Activated CD4-positive, alpha-beta T cell treated with anti-CD3 and anti-CD28 coated beads, Interleukin-2, amount 50 U/mL, for 24 hours (primary cell): Measurements from ENCODE around the gene RNF5.

ENCODE experiments used
- DNase-seq, 2 donors: peaks; one replicate each; pipeline ENCODE4 v3.0.0-alpha.2; 2020; ENCODE audit warnings: low read depth in 1 of 2, low spot score in 1 of 2

The RNF5 gene

GRCh38 chr6:32151863-32152768, 26.1 kb upstream of the RNF5 start, which contains the start of gene PRRT1:
Gene PRRT1 (minus strand): TSS chr6:32151939. CDS start chr6:32151827, 112 bp downstream.
- no peak for DNase-seq

GRCh38 chr6:32152769-32153563, 25.2 kb upstream of the RNF5 start:
- no peak for DNase-seq

GRCh38 chr6:32153564-32154513, 24.4 kb upstream of the RNF5 start, which contains the start of gene PPT2:
Gene PPT2 (plus strand): TSS chr6:32154141. CDS start chr6:32154595, 454 bp downstream.
- peak; percentile 41 to 74 for DNase-seq

GRCh38 chr6:32154514-32155161, 23.6 kb upstream of the RNF5 start:
- peak; percentile 37 to 41 for DNase-seq

GRCh38 chr6:32156891-32157290, 21.3 kb upstream of the RNF5 start:
- DNase-seq = no peak

- no peak for DNase-seq
Observed at GRCh38 chr6:32158052-32158451, 20.2 kb upstream of the RNF5 start.

GRCh38 chr6:32163559-32164258, 14.5 kb upstream of the RNF5 start:
- DNase-seq = no peak

GRCh38 chr6:32164295-32164694, 13.9 kb upstream of the RNF5 start, which contains the start of gene EGFL8:
Gene EGFL8 (plus strand): TSS chr6:32164595. CDS start chr6:32166166, 1,571 bp downstream.
- no peak for DNase-seq

GRCh38 chr6:32166411-32167061, 11.7 kb upstream of the RNF5 start:
- DNase-seq = no peak

- no peak for DNase-seq
Observed at GRCh38 chr6:32167154-32167760, 10.9 kb upstream of the RNF5 start.

- DNase-seq = no peak
Observed at GRCh38 chr6:32167761-32168262, 10.4 kb upstream of the RNF5 start.

- no peak for DNase-seq
Observed at GRCh38 chr6:32168350-32168749, 9.9 kb upstream of the RNF5 start.

GRCh38 chr6:32168807-32169591, 9.2 kb upstream of the RNF5 start:
- no peak for DNase-seq

GRCh38 chr6:32170294-32170693, 7.9 kb upstream of the RNF5 start:
- DNase-seq = no peak

- DNase-seq = no peak
Observed at GRCh38 chr6:32171234-32171633, 7.0 kb upstream of the RNF5 start.

GRCh38 chr6:32173051-32173727, 5.0 kb upstream of the RNF5 start:
- DNase-seq = no peak

- no peak for DNase-seq
Observed at GRCh38 chr6:32174416-32174815, 3.8 kb upstream of the RNF5 start.
